HepG2 (cell line): ENCODE results near the gene EPB41L4A. TPM values are rescaled to one million over a fixed set of nuclear protein-coding genes. Genes with fewer than 3 reads are reported as not detected.
A peak's percentile ranks its signal among the peaks of the same experiment; 100 is the strongest.

ENCODE experiments used
- ARNT2 ChIP-seq: sonication (generic); formaldehyde crosslinking; IDR thresholded peaks from 2 replicates; pipeline ENCODE4 v1.8.0; 2022; ENCODE audit warnings: mild to moderate bottlenecking, low read depth, missing genetic modification reagents, moderate library complexity
- CBX1 ChIP-seq: IDR thresholded peaks from one replicate; pipeline ENCODE4 v1.6.1; 2016; ENCODE audit warnings: antibody characterized with exemption, low read depth
- FOXP1 ChIP-seq, 2 experiments: fragments of 450-650 bp in 1 of 2; IDR thresholded peaks; 2 replicates each; pipeline ENCODE4 v1.6.1; 2017 to 2018; ENCODE audit warnings: antibody characterized with exemption in 1 of 2
- HMGA1 ChIP-seq: sonication (generic); formaldehyde crosslinking; conservative IDR thresholded peaks from 2 replicates; pipeline ENCODE4 v1.4.0; 2020; ENCODE audit warnings: missing genetic modification reagents
- HNRNPLL ChIP-seq: fragments of 200-400 bp; formaldehyde crosslinking; IDR thresholded peaks from 2 replicates; pipeline ENCODE4 v1.6.1; 2017; ENCODE audit warnings: mild to moderate bottlenecking, low read depth, low read length; ENCODE audit not compliant: poor library complexity, severe bottlenecking
- HOXA3 ChIP-seq: sonication (generic); formaldehyde crosslinking; IDR thresholded peaks from 2 replicates; pipeline ENCODE4 v1.5.0; 2020; ENCODE audit warnings: missing genetic modification reagents
- KDM5B ChIP-seq: sonication (generic); formaldehyde crosslinking; IDR thresholded peaks from 2 replicates; pipeline ENCODE4 v1.4.0; 2020; ENCODE audit warnings: missing genetic modification reagents, mild to moderate bottlenecking, borderline replicate concordance
- RBAK ChIP-seq: sonication (generic); formaldehyde crosslinking; IDR thresholded peaks from 2 replicates; pipeline ENCODE4 v1.5.1; 2020; ENCODE audit warnings: mild to moderate bottlenecking, missing genetic modification reagents
- RFX3 ChIP-seq: IDR thresholded peaks from 2 replicates; pipeline ENCODE4 v1.6.1; 2016; ENCODE audit warnings: missing biosample characterization, missing genetic modification reagents
- SIN3B ChIP-seq: fragments of 150-350 bp; IDR thresholded peaks from 2 replicates; pipeline ENCODE4 v1.6.1; 2014; ENCODE audit warnings: low read length
- TBP ChIP-seq: sonication (generic); formaldehyde crosslinking; IDR thresholded peaks from 2 replicates; pipeline ENCODE4 v1.5.0; 2020; ENCODE audit warnings: missing genetic modification reagents
- ZEB1 ChIP-seq: IDR thresholded peaks from 2 replicates; pipeline ENCODE4 v1.6.1; 2012; ENCODE audit warnings: mild to moderate bottlenecking, low read depth, inconsistent platforms; ENCODE audit not compliant: insufficient replicate concordance
- ZNF124 ChIP-seq: sonication (generic); formaldehyde crosslinking; IDR thresholded peaks from 2 replicates; pipeline ENCODE4 v1.4.0; 2020; ENCODE audit warnings: missing genetic modification reagents
- ZNF136 ChIP-seq: sonication (generic); formaldehyde crosslinking; IDR thresholded peaks from 2 replicates; pipeline ENCODE4 v1.8.1; 2022; ENCODE audit warnings: low read depth, mild to moderate bottlenecking, moderate library complexity, missing genetic modification reagents
- ZNF547 ChIP-seq: sonication (generic); formaldehyde crosslinking; IDR thresholded peaks from 2 replicates; pipeline ENCODE4 v1.5.1; 2020; ENCODE audit warnings: mild to moderate bottlenecking, missing genetic modification reagents
- ZNF709 ChIP-seq: sonication (generic); formaldehyde crosslinking; IDR thresholded peaks from 2 replicates; pipeline ENCODE4 v1.5.0; 2020; ENCODE audit warnings: mild to moderate bottlenecking, missing genetic modification reagents
- ZNF746 ChIP-seq: sonication (generic); formaldehyde crosslinking; IDR thresholded peaks from 2 replicates; pipeline ENCODE4 v1.8.0; 2022; ENCODE audit warnings: mild to moderate bottlenecking, missing genetic modification reagents
- ZSCAN31 ChIP-seq: sonication (generic); formaldehyde crosslinking; IDR thresholded peaks from 2 replicates; pipeline ENCODE4 v1.5.0; 2020; ENCODE audit warnings: low read depth, mild to moderate bottlenecking, missing genetic modification reagents
- polyA plus RNA-seq, 8 experiments: library from polyadenylated mRNA; depleted of rRNA in 3 of 8; stranded (reverse) in 7 of 8; unstranded in 1 of 8; fragments of >200 nt; fragmentation: Illumina TruSeq in 4 of 8; extraction: Trizol in 4 of 8; gene quantifications; 2 replicates each; pipeline versions ENCODE4 v1.2.1 to v1.2.3, GENCODE V29; 2011 to 2016; ENCODE audit warnings: low read depth in 4 of 8, missing spikeins in 1 of 8, mixed read lengths in 1 of 8; ENCODE audit not compliant: insufficient read depth in 1 of 8
- total RNA-seq, 5 experiments: library from RNA; depleted of rRNA; stranded (reverse); fragments of >200 nt; fragmentation: Illumina TruSeq; extraction: Trizol; gene quantifications; 2 replicates each; pipeline ENCODE4 v1.2.3, GENCODE V29; 2016; ENCODE audit warnings: low read depth in 1 of 5
- TF ChIP-seq, protein P1 (sequence below): sonication (generic); formaldehyde crosslinking; IDR thresholded peaks from 2 replicates; pipeline ENCODE4 v1.4.0; 2020; ENCODE audit warnings: missing genetic modification reagents, borderline replicate concordance
- TF ChIP-seq, protein P2 (sequence below): sonication (generic); formaldehyde crosslinking; IDR thresholded peaks from 2 replicates; pipeline ENCODE4 v1.4.0; 2020; ENCODE audit warnings: missing genetic modification reagents, mild to moderate bottlenecking, borderline replicate concordance
- TF ChIP-seq, protein P3 (sequence below): sonication (generic); formaldehyde crosslinking; IDR thresholded peaks from 2 replicates; pipeline ENCODE4 v1.4.0; 2020; ENCODE audit warnings: mild to moderate bottlenecking, missing genetic modification reagents

The EPB41L4A gene
- total and polyA plus RNA-seq, 2 of the 13 experiments (the other 11 are each of a cell fraction or from before 2014, with no cell fraction given) = 0.07 TPM; not detected in 1

DNA sequence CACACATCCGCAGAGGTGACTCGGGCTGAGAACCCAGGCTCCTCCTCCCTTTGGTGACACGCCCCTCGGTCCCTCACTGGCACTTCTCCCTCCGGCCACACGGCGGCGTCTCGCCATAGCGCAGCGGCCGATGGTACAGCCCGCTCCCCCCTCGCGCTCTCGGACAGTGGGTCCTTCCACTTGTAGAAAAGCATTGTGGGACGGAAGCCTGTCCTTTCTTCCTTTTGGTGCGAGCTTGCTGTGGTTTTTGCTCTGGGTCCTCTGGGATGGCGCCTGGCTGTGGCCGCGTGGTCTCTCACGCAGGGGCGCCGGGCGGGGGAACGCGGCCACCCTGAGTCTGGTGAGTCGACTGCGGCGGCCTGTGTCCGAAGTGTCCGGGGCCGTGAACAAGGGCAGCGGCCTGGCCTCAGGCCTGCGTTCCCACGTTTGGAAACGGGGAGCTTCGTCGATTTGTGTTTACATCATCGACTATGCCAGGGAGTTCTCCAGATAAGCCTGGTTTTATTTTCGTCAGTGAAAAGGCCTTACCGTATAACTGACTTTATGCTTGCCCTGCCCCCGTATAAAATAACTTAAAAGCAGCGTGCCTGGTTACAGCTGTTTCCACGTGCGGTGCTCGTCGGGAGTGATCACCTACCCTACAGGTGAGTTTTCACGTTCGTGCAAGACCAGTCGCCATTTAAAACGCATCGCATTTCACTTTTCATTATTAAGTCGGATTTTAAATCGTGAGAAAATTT lies 258.3 kb downstream of the EPB41L4A start (continued):
- TF ChIP-seq, protein P1, sequence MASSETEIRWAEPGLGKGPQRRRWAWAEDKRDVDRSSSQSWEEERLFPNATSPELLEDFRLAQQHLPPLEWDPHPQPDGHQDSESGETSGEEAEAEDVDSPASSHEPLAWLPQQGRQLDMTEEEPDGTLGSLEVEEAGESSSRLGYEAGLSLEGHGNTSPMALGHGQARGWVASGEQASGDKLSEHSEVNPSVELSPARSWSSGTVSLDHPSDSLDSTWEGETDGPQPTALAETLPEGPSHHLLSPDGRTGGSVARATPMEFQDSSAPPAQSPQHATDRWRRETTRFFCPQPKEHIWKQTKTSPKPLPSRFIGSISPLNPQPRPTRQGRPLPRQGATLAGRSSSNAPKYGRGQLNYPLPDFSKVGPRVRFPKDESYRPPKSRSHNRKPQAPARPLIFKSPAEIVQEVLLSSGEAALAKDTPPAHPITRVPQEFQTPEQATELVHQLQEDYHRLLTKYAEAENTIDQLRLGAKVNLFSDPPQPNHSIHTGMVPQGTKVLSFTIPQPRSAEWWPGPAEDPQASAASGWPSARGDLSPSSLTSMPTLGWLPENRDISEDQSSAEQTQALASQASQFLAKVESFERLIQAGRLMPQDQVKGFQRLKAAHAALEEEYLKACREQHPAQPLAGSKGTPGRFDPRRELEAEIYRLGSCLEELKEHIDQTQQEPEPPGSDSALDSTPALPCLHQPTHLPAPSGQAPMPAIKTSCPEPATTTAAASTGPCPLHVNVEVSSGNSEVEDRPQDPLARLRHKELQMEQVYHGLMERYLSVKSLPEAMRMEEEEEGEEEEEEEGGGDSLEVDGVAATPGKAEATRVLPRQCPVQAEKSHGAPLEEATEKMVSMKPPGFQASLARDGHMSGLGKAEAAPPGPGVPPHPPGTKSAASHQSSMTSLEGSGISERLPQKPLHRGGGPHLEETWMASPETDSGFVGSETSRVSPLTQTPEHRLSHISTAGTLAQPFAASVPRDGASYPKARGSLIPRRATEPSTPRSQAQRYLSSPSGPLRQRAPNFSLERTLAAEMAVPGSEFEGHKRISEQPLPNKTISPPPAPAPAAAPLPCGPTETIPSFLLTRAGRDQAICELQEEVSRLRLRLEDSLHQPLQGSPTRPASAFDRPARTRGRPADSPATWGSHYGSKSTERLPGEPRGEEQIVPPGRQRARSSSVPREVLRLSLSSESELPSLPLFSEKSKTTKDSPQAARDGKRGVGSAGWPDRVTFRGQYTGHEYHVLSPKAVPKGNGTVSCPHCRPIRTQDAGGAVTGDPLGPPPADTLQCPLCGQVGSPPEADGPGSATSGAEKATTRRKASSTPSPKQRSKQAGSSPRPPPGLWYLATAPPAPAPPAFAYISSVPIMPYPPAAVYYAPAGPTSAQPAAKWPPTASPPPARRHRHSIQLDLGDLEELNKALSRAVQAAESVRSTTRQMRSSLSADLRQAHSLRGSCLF (CRISPR knock-in tag) = peak; percentile 29; the same call in 1 of the 2 replicates
- TF ChIP-seq CBX1 = peak; percentile 91
- TF ChIP-seq, protein P2, sequence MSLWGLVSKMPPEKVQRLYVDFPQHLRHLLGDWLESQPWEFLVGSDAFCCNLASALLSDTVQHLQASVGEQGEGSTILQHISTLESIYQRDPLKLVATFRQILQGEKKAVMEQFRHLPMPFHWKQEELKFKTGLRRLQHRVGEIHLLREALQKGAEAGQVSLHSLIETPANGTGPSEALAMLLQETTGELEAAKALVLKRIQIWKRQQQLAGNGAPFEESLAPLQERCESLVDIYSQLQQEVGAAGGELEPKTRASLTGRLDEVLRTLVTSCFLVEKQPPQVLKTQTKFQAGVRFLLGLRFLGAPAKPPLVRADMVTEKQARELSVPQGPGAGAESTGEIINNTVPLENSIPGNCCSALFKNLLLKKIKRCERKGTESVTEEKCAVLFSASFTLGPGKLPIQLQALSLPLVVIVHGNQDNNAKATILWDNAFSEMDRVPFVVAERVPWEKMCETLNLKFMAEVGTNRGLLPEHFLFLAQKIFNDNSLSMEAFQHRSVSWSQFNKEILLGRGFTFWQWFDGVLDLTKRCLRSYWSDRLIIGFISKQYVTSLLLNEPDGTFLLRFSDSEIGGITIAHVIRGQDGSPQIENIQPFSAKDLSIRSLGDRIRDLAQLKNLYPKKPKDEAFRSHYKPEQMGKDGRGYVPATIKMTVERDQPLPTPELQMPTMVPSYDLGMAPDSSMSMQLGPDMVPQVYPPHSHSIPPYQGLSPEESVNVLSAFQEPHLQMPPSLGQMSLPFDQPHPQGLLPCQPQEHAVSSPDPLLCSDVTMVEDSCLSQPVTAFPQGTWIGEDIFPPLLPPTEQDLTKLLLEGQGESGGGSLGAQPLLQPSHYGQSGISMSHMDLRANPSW = peak; percentile 85; the same call in 1 of the 2 replicates
- peak; percentile 57 for TF ChIP-seq HNRNPLL
- no peak for TF ChIP-seq HMGA1 (CRISPR knock-in tag)
- peak; percentile 92; the same call in 1 of the 2 replicates for TF ChIP-seq KDM5B
- peak; percentile 73 for TF ChIP-seq TBP (CRISPR knock-in tag)
- TF ChIP-seq ZNF746 (CRISPR knock-in tag) = peak; percentile 73; the same call in 1 of the 2 replicates
- TF ChIP-seq ZSCAN31 = peak; percentile 61
- peak; percentile 85 for TF ChIP-seq ZNF124 (CRISPR knock-in tag)
- peak; percentile 77; the same call in 1 of the 2 replicates for TF ChIP-seq ZNF547
- 0 out of 2 replicates have a peak, but pooled peaks have one; percentile 73 for TF ChIP-seq ZNF136 (CRISPR knock-in tag)
- no peak for TF ChIP-seq FOXP1 (IDR thresholded peaks at IDR 0.05)
- peak; percentile 58; the same call in 1 of the 2 replicates for TF ChIP-seq FOXP1 (CRISPR knock-in tag; IDR thresholded peaks at IDR 0.05)
- TF ChIP-seq ARNT2 (CRISPR knock-in tag) = peak; percentile 91
- TF ChIP-seq ZNF709 (CRISPR knock-in tag) = peak; percentile 82
- TF ChIP-seq HOXA3 (CRISPR knock-in tag) = peak; percentile 80
- TF ChIP-seq SIN3B = peak; percentile 67; the same call in 1 of the 2 replicates
- peak; percentile 67; the same call in 1 of the 2 replicates for TF ChIP-seq RBAK (CRISPR knock-in tag)
- no peak for TF ChIP-seq RFX3 (CRISPR knock-in tag)
- TF ChIP-seq ZEB1 = no peak
- TF ChIP-seq, protein P3, sequence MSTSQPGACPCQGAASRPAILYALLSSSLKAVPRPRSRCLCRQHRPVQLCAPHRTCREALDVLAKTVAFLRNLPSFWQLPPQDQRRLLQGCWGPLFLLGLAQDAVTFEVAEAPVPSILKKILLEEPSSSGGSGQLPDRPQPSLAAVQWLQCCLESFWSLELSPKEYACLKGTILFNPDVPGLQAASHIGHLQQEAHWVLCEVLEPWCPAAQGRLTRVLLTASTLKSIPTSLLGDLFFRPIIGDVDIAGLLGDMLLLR (CRISPR knock-in tag) = peak; percentile 51; the same call in 1 of the 2 replicates
